Activated CD8-positive, alpha-beta memory T cell treated with anti-CD3 and anti-CD28 coated beads, Interleukin-2, amount 50 U/mL, for 24 hours (primary cell): Measurements from ENCODE around the gene IYD.

Experiments
- DNase-seq: peaks from one replicate; pipeline ENCODE4 v3.0.0-alpha.2; 2020; ENCODE audit errors: extremely low read depth

IYD gene, protein sequence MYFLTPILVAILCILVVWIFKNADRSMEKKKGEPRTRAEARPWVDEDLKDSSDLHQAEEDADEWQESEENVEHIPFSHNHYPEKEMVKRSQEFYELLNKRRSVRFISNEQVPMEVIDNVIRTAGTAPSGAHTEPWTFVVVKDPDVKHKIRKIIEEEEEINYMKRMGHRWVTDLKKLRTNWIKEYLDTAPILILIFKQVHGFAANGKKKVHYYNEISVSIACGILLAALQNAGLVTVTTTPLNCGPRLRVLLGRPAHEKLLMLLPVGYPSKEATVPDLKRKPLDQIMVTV

DNA sequence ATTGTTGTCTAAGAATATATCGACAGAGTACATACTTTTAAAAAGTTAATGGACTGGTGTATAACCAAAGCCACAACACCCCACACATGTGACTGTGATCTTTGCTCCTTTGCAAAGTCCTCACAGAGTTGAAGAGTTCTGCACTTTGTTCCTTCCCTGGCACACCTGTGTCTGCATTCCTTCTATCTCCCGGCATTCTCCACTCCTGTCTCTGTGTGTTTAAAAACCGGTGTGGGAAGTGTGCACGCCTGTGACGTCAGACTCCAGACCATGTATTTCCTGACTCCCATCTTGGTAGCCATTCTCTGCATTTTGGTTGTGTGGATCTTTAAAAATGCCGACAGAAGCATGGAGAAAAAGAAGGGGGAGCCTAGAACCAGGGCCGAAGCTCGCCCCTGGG lies at the start of gene IYD:
Gene IYD (plus strand): TSS at position 251 of the 400 bp plus-strand sequence. CDS start 20 bp downstream, at position 271.
- DNase-seq = no peak

DNA sequence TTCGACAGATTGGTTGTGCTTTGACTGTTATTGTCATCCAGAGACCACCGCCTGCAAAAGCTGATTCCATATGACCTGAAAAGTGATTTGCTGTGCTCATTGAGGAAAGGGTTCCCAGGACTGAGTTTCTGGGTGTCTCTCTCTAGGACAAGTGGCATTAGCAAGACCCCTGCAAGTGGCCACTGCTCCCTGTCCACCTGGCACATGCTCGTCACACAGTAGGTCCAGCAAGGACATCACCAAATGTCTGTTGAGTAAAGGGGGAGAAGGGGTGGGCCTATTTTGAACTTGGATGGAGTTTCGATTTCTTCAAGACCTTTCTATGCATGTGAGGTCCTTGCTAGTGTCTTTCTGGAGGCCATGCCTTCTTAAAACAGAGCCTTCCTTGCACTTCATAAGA lies 48.9 kb upstream of the IYD start:
- no peak for DNase-seq

DNA sequence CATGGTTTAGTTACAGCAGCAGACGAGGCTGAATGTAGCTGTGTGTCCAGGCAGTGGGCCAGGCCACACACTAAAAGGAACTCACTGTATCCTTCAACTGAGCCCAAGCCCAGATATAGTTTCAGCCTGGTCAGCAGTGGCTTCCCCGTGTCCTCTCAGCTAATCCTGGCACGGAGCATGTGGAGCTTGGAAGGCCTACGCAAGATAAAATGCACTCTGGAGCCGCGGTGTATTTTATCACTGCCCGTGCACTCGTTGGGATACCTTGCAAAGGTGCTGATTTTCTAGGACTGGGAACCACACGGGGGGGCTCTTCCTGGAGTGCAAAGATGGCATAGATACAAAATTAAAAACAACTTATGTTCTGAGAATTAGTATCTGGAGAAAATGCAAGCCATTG lies 48.4 kb upstream of the IYD start:
- no peak for DNase-seq

DNA sequence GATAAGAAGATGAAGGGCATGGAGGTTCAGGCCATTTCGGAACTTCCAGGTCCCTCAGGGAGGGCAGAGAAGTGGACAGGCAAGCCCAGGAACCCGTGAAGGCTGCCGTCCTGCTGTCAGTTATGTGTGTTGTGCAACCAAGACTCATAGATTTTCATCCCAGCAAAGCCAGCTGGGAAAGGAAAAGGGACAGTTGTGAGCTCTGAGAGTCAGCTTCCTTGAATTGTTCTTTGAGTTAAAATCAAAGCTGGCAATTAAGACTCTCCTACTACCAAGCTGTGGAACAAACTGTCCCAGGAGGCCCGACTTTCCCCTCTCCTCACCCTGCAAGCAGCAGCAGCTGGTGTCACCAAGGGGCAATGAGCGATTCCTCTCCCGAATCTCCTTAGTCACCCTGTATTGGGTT lies 46.3 kb upstream of the IYD start:
- DNase-seq = no peak

DNA sequence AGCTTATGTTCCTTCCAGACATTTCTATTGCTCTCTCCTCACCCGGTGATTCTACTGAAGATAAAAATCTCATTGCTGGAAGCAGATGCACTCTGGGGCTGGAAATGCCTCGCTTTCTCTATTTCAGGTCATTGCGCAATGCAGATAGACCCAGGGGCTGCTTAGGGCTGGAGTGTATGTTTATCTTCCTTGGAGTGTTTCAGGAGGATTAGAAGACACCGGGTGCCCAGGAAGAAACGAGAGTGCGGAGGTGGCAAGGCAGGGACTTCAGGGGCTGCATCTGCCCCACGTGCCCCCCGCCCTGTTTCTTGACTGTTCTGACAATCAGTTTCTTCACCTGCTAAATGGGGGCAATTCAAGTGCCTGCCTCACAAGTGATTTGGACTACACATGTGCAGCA lies 45.6 kb upstream of the IYD start:
- DNase-seq = no peak

DNA sequence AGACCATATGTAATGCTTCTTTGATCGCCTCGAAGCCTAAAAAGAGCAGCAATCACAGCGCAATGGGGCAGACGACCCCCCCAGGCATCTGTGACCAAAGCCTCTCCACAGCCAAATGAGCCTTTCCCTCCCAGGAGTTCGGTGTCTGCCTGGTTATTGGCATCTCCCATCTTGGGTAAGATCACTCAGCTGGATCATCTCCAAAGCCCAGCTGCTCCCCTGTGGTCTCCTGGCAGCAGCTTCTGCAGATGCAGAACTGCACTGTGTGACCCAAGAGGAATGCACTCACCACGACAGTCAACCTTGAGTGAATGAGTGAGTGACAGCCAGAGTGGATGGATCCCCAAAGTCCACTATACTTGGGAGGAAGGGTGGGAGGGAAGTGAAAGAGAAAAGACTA lies 44.8 kb upstream of the IYD start:
- DNase-seq = no peak

DNA sequence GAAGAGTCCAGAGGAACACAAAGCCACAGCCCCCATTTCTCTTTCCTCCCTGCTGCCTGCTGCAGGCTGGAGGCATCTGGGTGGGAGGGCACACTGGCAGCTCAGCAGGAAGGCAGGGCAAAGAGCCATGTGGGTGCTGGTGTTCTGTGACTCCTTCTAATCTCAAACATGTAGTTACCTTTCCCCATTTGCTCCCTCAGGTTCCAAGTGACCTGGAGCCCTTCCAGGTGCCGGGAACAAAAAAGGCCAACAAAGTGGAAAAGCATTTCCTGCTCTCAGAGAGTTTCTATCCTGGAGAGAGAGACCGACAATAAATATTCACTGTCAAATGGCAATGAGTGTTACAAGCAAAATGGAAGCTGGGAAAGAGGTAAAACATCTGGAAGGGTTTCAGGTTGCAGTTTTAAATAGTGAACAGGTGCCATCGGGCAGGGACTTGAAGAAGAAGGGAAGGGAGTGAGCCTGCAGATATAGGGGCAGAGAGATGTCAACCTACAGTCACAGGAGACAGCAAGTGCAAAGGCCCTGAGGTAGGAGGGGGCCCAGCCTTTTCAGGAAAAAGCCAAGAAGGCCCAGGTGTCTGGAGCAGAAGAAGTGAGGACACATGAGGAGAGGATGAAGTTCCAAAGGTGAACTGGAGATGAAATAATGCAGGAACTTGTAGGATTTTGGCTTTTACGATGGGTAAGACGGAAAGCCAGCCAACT lies 43.6 kb upstream of the IYD start:
- no peak for DNase-seq

DNA sequence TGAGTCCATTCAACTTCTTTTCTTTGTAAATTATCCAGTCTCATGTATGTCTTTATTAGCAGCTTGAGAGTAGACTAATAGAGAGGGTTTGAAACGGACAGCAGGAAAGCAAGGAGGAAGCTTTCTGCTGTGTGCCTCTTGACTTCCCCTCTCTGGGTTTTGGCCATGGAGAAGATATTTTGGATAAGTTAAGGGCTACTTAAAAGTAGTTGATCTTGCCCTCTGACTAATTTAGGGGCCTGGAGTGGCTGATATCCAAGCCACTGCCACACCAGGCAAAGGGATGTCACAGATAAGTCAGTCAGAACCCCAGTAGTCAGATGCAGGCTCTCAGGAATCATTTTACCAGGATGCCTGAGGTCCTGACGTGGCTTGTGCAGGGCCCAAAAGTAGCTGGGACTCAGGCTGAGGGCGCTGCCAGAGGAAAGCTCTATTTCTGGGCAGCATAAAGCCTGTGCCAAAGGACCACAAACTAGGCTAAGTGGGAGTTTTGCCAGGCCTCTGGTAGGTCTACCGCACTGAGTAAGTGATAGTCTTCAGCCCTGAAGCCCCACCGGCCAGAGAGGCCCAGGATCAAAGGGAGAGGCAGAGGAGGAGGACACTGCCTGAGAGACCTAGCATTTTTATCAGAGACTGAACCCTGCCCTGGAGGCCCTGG lies 41.6 kb upstream of the IYD start:
- DNase-seq = no peak

DNA sequence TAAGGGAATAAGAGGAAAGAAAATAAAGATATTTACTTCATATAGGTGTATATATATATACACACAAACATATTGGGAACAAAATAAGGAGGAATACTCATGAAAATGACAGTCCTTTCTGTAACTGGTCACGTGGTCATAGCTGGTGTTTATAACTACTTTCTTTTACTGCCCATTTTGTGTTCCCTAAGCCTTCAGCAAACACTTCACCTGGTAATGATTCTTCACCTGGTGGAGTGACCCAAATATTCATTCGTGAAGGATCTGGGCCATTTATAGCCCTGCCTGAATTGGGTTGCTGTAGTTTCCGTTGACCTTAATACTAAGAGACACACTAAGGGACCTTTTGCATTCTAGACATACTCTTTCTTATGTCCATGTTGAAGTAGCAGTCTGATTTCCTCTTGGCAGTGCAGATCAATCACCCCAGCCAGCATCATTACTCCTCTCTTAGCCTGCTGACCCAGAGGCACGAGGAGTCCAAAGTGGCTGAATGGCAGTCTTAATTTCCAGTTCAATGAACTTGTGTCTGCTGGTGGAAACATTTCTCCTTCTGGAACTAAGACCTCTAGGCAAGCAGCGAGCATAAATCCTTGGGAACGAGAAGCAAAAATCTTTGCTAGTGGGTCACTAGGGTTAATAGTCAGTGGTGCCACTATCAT lies 39.9 kb upstream of the IYD start:
- no peak for DNase-seq

DNA sequence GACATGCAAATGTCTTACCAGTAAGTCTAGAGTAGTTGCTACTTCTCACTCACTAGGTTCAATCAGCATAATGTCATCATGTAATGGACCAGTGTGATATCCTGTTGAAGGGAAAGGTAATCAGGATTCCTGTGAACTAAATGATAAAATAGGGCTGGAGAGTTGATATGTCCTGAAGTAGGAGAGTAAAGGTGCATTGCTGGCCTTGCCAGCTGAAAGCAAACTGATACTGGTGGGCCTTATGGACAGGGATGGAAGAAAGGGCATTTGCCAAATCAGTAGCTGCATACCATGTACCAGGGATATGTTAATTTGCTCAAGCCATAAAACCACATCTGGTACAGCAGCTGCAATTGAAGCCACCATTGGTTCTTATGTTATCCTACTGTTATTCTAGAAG lies 37.5 kb upstream of the IYD start:
- no peak for DNase-seq

DNA sequence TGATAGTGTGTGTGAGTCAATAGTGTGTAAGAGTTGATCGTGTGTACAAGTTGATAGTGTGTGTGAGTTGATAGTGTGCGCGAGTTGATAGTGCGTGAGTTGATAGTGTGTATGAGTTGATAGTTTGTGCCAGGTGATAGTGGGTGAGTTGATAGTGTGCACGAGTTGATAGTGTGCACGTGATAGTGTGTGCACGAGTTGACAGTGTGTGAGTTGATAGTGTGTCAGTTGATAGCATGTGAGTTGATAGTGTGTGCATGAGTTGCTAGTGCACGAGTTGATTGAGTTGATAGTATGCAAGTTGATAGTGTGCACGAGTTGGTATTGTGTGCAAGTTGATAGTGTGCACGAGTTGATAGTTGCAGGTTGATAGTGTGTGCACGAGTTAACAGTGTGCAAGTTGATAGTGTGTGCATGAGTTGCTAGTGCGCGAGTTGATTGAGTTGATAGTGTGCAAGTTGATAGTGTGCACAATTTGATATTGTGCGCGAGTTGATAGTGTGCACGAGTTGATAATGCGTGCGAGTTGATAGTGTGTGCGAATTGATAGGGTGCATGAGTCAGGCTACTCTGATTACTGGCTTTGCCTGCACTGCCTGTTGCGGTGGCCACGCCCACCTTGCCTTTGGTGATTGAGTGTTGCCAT lies 35.8 kb upstream of the IYD start:
- no peak for DNase-seq

DNA sequence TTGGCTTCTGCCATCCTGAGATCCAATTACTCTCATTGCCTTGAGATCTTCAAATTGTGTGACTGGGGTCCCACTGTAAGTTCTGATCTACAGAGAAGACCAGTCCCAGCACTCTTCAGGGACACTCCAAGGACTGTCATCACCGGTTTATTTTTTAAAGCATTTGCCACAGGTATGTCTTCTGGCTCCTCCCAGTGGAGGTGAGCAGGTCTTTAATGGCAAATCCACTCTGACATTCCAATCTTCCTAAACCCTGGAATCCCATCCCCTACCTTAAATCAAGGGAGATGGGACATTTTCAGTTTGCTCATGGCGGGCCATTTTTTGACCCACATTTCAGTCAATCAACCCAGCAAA lies 35.2 kb upstream of the IYD start:
- DNase-seq = no peak

DNA sequence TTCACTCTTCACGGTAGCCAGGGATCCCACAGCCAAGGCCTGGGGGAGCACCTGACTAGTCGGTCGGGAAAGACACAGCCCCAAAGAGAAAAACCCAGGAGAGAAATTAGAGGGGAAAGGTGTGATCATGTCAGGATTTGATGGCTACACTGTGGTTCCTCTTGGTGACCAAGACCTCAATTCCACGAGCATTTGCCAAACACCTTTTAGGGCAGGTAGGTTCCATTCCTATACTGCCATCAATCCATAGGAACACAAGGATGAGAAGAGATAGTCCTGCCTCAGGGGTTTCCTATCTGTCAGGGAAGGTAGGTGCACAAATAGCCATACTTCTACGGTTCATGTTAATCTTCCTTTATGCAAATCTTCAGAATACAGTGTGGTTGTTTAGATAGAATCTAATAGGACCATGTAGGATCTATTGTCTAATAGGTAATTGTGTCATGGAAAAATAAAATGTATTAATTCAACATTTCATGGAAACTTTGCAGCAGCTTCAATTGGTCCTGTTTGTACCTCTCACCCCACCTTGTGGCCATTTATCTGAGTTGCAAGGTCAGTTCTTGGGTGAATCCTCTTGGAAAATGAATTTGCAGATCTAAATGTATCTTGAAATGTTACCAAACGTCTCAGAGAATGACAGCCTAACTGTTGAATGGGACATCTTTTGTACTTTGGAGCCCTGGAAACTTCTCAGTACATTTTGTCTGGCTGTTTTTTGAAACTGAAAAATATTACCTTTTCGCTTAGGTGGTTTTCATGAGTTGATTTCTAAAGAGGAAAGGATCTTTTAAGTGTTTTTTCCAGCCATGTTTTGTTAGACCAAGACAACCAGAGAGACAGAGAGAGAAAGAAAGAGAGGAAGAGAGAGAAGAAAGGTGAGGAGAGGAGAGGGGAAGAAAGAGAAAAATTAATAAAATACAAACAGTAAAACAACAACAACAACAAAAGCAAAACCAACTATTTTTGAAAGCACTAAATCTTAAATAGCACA lies 33.7 kb upstream of the IYD start:
- DNase-seq = no peak

DNA sequence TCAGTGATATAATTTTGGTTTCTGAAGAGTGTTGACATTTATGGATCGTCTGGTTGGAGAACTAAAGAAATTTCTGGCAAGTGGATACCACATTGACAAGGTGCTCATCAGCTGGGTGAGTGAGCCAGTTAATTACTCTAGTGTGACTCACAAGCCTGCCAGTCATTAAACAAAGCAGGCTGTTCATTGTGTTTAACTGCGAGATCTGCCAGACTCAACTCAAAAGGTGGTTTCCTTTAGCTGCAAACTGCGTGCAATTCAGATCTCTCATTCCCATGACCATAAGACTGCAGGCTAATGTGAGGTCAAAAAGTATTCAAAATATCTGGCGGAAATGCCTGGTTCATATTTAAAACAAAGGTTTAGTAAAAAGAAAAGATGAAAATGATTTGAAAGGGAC lies 32.5 kb upstream of the IYD start:
- DNase-seq = no peak

DNA sequence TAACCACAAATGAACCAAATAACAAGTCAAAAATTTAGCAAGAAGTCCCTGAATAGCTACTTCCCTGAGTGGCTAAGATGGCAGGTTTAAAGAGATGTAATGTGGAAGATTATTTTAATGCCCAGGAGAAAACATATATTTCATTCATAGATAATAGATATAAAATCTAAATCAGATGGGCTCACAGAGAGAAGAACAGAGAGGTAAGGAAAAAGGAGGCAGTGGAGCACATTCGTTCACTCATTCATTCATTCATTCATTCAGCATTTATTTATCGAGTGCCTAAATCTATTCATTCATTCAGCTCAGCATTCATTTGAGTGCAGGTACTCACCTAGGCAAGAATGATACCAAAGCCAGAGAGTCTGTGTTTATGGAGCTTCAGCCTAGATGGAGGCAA lies 32.1 kb upstream of the IYD start:
- no peak for DNase-seq

DNA sequence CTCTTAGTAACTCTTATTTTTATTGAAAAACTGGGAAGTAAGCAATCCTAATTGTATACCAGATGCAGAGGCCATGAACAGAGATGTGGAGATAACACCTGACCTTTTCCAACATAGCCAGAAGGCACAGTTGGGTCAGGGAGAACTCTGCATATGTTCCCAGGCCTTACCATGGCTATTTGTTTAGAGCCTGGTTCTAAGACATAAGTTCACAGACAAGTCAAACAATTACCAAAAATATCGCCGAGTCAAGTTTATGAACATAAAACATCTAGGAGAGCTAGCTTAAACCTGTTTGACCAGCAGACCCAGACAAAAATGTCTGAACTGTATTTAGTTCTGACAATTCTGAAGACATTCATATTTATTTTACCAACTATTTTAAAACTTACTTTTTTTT lies 26.7 kb upstream of the IYD start:
- no peak for DNase-seq

DNA sequence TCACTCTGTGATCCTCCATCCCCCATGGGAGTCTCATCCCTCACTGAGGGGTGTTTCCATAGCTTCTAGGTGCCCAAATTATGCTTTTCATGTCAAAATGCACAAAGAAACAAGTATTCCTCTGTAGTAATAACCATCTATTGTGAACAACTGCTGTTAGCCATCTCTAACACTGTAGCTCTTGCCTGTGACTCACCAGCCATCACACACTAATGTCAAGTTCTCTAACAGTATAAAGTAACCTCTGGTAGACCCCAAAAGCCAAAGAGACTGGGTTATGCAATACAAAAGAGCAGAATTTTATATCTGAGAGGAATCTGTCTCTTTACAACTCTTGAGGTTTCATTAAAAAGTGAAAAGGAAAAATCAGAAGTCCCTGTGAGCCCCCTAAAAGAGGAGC lies 25.4 kb upstream of the IYD start:
- no peak for DNase-seq

DNA sequence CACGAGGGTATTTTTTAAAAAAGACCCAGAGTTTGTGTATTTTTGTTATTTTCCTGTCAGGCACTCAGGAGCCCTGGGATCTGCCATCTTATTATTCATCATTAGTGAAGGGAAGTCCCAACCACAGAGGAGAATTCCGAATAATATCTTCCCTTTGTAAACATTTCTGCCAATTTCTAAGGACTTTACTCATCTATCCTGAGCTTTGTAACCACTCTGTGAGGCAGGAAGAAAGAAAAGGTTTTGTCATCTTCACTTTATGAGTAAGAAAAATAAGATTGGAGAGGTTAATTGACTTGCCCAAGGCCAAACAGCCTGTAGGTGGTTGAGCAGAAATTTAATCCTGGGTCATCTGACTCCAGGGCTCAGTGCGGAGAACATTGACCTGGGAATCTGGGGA lies 23.0 kb upstream of the IYD start:
- no peak for DNase-seq

DNA sequence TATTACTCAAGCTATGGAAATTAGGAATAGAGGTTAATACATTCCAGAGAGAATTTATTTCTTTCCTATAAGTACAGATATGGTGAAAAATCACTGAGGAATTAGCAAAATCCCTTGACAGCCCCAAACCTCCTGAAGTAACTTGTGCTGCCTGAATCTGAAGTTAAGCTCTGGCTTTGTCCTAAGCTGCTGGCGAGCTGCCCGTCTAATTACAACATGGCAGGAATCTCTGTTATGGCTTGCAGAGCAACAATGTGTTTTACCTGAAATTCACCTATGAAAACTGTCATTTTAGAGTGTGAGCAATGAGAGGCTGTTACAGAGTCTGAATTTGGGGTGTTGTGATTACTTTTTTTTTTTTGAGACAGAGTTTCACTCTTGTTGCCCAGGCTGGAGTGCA lies 22.5 kb upstream of the IYD start:
- DNase-seq = no peak

DNA sequence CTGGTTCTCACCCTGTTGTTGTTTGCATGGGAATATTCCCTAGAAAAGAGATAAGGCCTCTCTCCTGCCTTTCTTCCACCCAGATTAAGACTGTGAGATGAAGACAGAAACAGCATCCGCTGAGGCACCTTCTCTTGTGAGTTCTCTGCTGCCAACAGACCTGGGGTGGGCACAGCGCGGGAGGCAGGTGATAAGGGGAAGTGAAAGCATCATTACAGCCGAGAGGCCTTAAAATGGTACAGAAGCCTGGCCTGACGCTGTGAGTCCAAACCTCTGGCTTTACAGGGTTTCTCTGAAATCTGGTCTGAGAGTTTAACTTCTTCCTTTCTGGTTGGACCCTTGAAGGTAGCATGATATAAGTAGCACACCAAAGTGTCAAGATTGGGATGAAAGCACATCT lies 21.0 kb upstream of the IYD start:
- DNase-seq = no peak

DNA sequence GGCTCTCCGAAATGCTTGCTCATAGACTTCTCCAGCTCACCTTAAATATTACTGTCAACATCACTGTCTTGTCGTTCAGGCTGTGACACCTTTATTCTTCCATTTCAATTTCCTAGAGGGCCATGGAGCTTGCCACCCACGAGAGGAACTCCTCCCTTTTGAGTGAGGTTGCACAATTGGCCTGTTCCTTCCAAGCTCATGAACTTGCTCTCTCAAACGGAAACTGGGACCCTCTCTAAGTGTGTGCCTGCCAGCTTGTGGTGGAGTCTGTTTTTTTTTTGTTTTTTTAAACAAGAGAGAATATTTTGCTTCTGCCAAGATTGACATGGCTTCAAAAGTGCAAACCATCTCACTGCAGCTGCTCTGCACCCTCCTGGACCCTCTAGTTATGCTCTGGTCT lies 19.3 kb upstream of the IYD start:
- no peak for DNase-seq
